GM23338 (cell line): Measurements from ENCODE around the gene GRIA3. TPM values are rescaled to one million over a fixed set of nuclear protein-coding genes. Genes with fewer than 3 reads are reported as not detected.

ENCODE experiments used
- ATAC-seq: fragments of 200-7000 bp; cut with Tn5 transposase; 3 replicates; pipeline ENCODE4 v1.9.1; 2020
- DNase-seq: peaks from one replicate; pipeline ENCODE4 v3.0.0-alpha.2; 2015; ENCODE audit warnings: low spot score
- H2AFZ ChIP-seq: fragments of 200-600 bp; sonication (generic); 2 replicates; pipeline ENCODE4 v1.8.0; 2016; ENCODE audit warnings: antibody characterized with exemption, mild to moderate bottlenecking, moderate library complexity
- H3F3A ChIP-seq: fragments of 200-600 bp; sonication (generic); replicated peaks from 2 replicates; pipeline ENCODE4 v1.8.0; 2017; ENCODE audit warnings: antibody characterized with exemption, mixed run types, low read depth
- H3K27ac ChIP-seq: fragments of 200-600 bp; sonication (generic); 2 replicates; pipeline ENCODE4 v1.6.1; 2016; ENCODE audit warnings: low read depth
- H3K27me3 ChIP-seq: fragments of 200-600 bp; sonication (generic); 2 replicates; pipeline ENCODE4 v1.8.0; 2016; ENCODE audit warnings: mild to moderate bottlenecking, mixed run types, moderate library complexity; ENCODE audit not compliant: insufficient read depth
- H3K36me3 ChIP-seq: fragments of 200-600 bp; sonication (generic); 2 replicates; pipeline ENCODE4 v1.8.0; 2016; ENCODE audit warnings: mild to moderate bottlenecking; ENCODE audit not compliant: insufficient read depth
- H3K4me1 ChIP-seq: fragments of 200-600 bp; sonication (generic); 2 replicates; pipeline ENCODE4 v1.8.0; 2016; ENCODE audit warnings: mild to moderate bottlenecking, moderate library complexity; ENCODE audit not compliant: insufficient read depth
- H3K4me2 ChIP-seq: fragments of 200-600 bp; sonication (generic); 2 replicates; pipeline ENCODE4 v1.7.1; 2017; ENCODE audit warnings: mixed run types
- H3K4me3 ChIP-seq: fragments of 200-600 bp; sonication (generic); 2 replicates; pipeline ENCODE4 v1.6.1; 2016; ENCODE audit warnings: mixed run types
- H3K79me2 ChIP-seq: fragments of 200-600 bp; sonication (generic); replicated peaks from 2 replicates; pipeline ENCODE4 v1.8.0; 2017; ENCODE audit warnings: mild to moderate bottlenecking; ENCODE audit not compliant: insufficient read depth
- H3K9me2 ChIP-seq: fragments of 200-600 bp; sonication (generic); 2 replicates; pipeline ENCODE4 v1.8.0; 2017; ENCODE audit not compliant: insufficient read depth
- H4K20me1 ChIP-seq: fragments of 200-600 bp; sonication (generic); replicated peaks from 2 replicates; pipeline ENCODE4 v1.8.0; 2017; ENCODE audit warnings: mild to moderate bottlenecking; ENCODE audit not compliant: insufficient read depth
- H3K27ac Mint-ChIP-seq: 2 replicates; pipeline ENCODE4 v1.8.0; 2020; ENCODE audit warnings: inconsistent platforms, mild to moderate bottlenecking, moderate library complexity, mixed read lengths
- H3K27me3 Mint-ChIP-seq: 3 replicates; pipeline ENCODE4 v1.8.0; 2022; ENCODE audit warnings: low read depth, mild to moderate bottlenecking, moderate library complexity, mixed read lengths, inconsistent platforms; ENCODE audit not compliant: insufficient read depth, poor library complexity
- H3K36me3 Mint-ChIP-seq: 3 replicates; pipeline ENCODE4 v1.8.0; 2021; ENCODE audit warnings: low read depth, mild to moderate bottlenecking, inconsistent platforms, moderate library complexity, mixed read lengths
- H3K4me1 Mint-ChIP-seq: 3 replicates; pipeline ENCODE4 v1.8.0; 2020; ENCODE audit warnings: mild to moderate bottlenecking, inconsistent platforms, mixed read lengths
- H3K4me3 Mint-ChIP-seq: 3 replicates; pipeline ENCODE4 v1.8.0; 2021; ENCODE audit warnings: moderate library complexity, mild to moderate bottlenecking, inconsistent platforms, mixed read lengths
- H3K9me3 Mint-ChIP-seq: 3 replicates; pipeline ENCODE4 v1.8.0; 2020; ENCODE audit warnings: moderate library complexity, mild to moderate bottlenecking, inconsistent platforms, mixed read lengths
- CREB1 ChIP-seq: fragments of 250-450 bp; sonication (Bioruptor Pico); IDR thresholded peaks from 2 replicates; pipeline ENCODE4 v1.5.0; 2020; ENCODE audit warnings: low read depth, mild to moderate bottlenecking, moderate library complexity
- CTCF ChIP-seq, 2 experiments: fragments of 200-600 bp in 1 of 2; sonication (generic) in 1 of 2; conservative IDR thresholded peaks; 2 replicates each; pipeline versions ENCODE4 v1.5.1 to v1.6.1; 2016 to 2017; ENCODE audit warnings: antibody characterized with exemption in 2 of 2, low read depth in 2 of 2, mild to moderate bottlenecking in 2 of 2, moderate library complexity in 1 of 2
- ETS1 ChIP-seq: IDR thresholded peaks from 2 replicates; pipeline ENCODE4 v1.6.1; 2016; ENCODE audit warnings: antibody characterized with exemption
- EZH2 ChIP-seq: fragments of 200-600 bp; sonication (generic); IDR thresholded peaks from one replicate; pipeline ENCODE4 v1.8.0; 2017; ENCODE audit warnings: antibody characterized with exemption, mild to moderate bottlenecking, low read depth; ENCODE audit not compliant: unreplicated experiment
- EZH2phosphoT487 ChIP-seq: fragments of 200-600 bp; sonication (generic); IDR thresholded peaks from one replicate; pipeline ENCODE4 v1.8.1; 2018; ENCODE audit warnings: antibody characterized with exemption; ENCODE audit not compliant: unreplicated experiment
- JUNB ChIP-seq: IDR thresholded peaks from one replicate; pipeline ENCODE4 v1.6.1; 2016; ENCODE audit warnings: antibody characterized with exemption; ENCODE audit not compliant: unreplicated experiment
- NANOG ChIP-seq: IDR thresholded peaks from 2 replicates; pipeline ENCODE4 v1.6.1; 2016; ENCODE audit warnings: antibody characterized with exemption, borderline replicate concordance
- POLR2AphosphoS5 ChIP-seq: IDR thresholded peaks from 2 replicates; pipeline ENCODE4 v1.6.1; 2016; ENCODE audit warnings: antibody characterized with exemption, low read depth
- REST ChIP-seq: IDR thresholded peaks from one replicate; pipeline ENCODE4 v1.6.1; 2018; ENCODE audit warnings: antibody characterized with exemption; ENCODE audit not compliant: unreplicated experiment
- STAT1 ChIP-seq: IDR thresholded peaks from one replicate; pipeline ENCODE4 v1.6.1; 2016; ENCODE audit warnings: antibody characterized with exemption; ENCODE audit not compliant: unreplicated experiment
- ZNF114 ChIP-seq: fragments of 250-450 bp; sonication (Bioruptor Pico); IDR thresholded peaks from 2 replicates; pipeline ENCODE4 v1.5.0; 2020; ENCODE audit warnings: mild to moderate bottlenecking, moderate library complexity
- ZNF331 ChIP-seq: fragments of 250-450 bp; sonication (Bioruptor Pico); IDR thresholded peaks from 2 replicates; pipeline ENCODE4 v1.5.0; 2020; ENCODE audit warnings: low read depth, mild to moderate bottlenecking, moderate library complexity
- ZNF462 ChIP-seq: fragments of 250-450 bp; sonication (Bioruptor Pico); IDR thresholded peaks from 2 replicates; pipeline ENCODE4 v1.5.0; 2020; ENCODE audit warnings: mild to moderate bottlenecking, moderate library complexity
- polyA plus RNA-seq: library from polyadenylated mRNA; unstranded; fragments of >200 nt; fragmentation: Nextera tagmentation; extraction: Ambion mirVana; gene quantifications from 2 replicates; pipeline ENCODE4 v1.2.1, GENCODE V29; 2016
- total RNA-seq: library from RNA; depleted of rRNA; stranded (reverse); fragments of >200 nt; shearing (Covaris generic); gene quantifications from 2 replicates; pipeline ENCODE4 v1.2.3, GENCODE V29; 2014

Gene GRIA3
- total and polyA plus RNA-seq, 2 experiments from 2014 or later = 2.7 to 5.6 TPM

GRCh38 chrX:123140904-123141303 is 43.2 kb upstream of the GRIA3 start:
- H3K79me2 ChIP-seq = no peaks in the 10 kb centered on the region
- no peaks in the 10 kb centered on the region for H3F3A ChIP-seq
- Mint-ChIP-seq H3K4me3 (no peak overlapping the region), H3K4me1 (peaks cover 24% of the 10 kb centered on the region), H3K36me3 (no peaks in the 10 kb centered on the region), H3K9me3 (no peaks in the 10 kb centered on the region), H3K27me3 (no peaks in the 10 kb centered on the region), H3K27ac (no peak overlapping the region)
- no peaks in the 10 kb centered on the region for H3K27me3 ChIP-seq
- H4K20me1 ChIP-seq = no peaks in the 10 kb centered on the region
- ATAC-seq = no peak
- H3K27ac ChIP-seq = no peak overlapping the region
- TF ChIP-seq CTCF (conservative IDR thresholded peaks at IDR 0.05; ENCODE audit: low read depth in 2 of 2) (no peak), JUNB (no peak), ETS1 (no peak), EZH2 (no peak), EZH2phosphoT487 (no peak), ZNF331 (CRISPR knock-in tag) (no peak), POLR2AphosphoS5 (no peak), NANOG (no peak), STAT1 (no peak), REST (no peak), ZNF114 (CRISPR knock-in tag) (no peak), CREB1 (CRISPR knock-in tag) (no peak), ZNF462 (CRISPR knock-in tag) (no peak)
- H3K36me3 ChIP-seq = no peaks in the 10 kb centered on the region
- no peak overlapping the region for H3K4me3 ChIP-seq
- H3K9me2 ChIP-seq = no peaks in the 10 kb centered on the region
- no peak overlapping the region for H2AFZ ChIP-seq
- peak overlapping the region; percentile 26; the same call in 1 of the 2 replicates for H3K4me2 ChIP-seq
- no peak for DNase-seq
- peaks cover 24% of the 10 kb centered on the region for H3K4me1 ChIP-seq
